ENCODE results near the gene PM20D2.
A peak's percentile ranks its signal among the peaks of the same experiment; 100 is the strongest.

Gene PM20D2

GRCh38 chr6:89117211-89118108, 28.4 kb upstream of the PM20D2 start, which contains the start of gene SRSF12:
Gene SRSF12, minus strand, starts transcription at chr6:89118071. Its CDS starts 184 bp downstream, at chr6:89117887.
- TF ChIP-seq CTCF (conservative IDR thresholded peaks at IDR 0.05; ENCODE audit: low read length) (no peak), EZH2phosphoT487 (IDR thresholded peaks at IDR 0.05; ENCODE audit: borderline replicate concordance) (no peak)
- Histone ChIP-seq H3K79me2 (ENCODE audit: insufficient read depth, low read length) (no peaks in the 10 kb centered on the region), H2AFZ (ENCODE audit: low read length) (peak within 1 kb of the TSS; percentile 51; the same call in 1 of the 2 replicates), H3K4me3 (ENCODE audit: low read length, poor library complexity, severe bottlenecking) (peak within 1 kb of the TSS; percentile 52), H3K4me1 (ENCODE audit: insufficient read depth, low read length, poor library complexity, severe bottlenecking) (no peaks in the 10 kb centered on the region), H3K36me3 (ENCODE audit: insufficient read depth, low read length) (no peaks in the 10 kb centered on the region), H3K4me2 (ENCODE audit: low read depth, low read length, poor library complexity, severe bottlenecking) (peak within 1 kb of the TSS; percentile 35), H3K9ac (ENCODE audit: low read depth, low read length, poor library complexity, severe bottlenecking) (no peak within 1 kb of the TSS), H3K9me3 (ENCODE audit: insufficient read depth, low read depth, low read length) (no peaks in the 10 kb centered on the region), H3K27me3 (ENCODE audit: insufficient read depth, low read length, poor library complexity, severe bottlenecking) (no peaks in the 10 kb centered on the region), H3F3A (ENCODE audit: low read depth) (no peaks in the 10 kb centered on the region), H3K9me2 (replicated peaks; ENCODE audit: low read depth, low read length) (no peaks in the 10 kb centered on the region), H4K20me1 (ENCODE audit: insufficient read depth, low read length, poor library complexity, severe bottlenecking) (no peaks in the 10 kb centered on the region)

GRCh38 chr6:89118931-89119330, 26.9 kb upstream of the PM20D2 start:
- no peaks in the 10 kb centered on the region for H3K79me2 ChIP-seq (ENCODE audit: insufficient read depth, low read length)
- H3K4me2 ChIP-seq (ENCODE audit: low read depth, low read length, poor library complexity, severe bottlenecking) = no peak overlapping the region
- no peaks in the 10 kb centered on the region for H3K27me3 ChIP-seq (ENCODE audit: insufficient read depth, low read length, poor library complexity, severe bottlenecking)
- H3K9me2 ChIP-seq (replicated peaks; ENCODE audit: low read depth, low read length) = no peaks in the 10 kb centered on the region
- H4K20me1 ChIP-seq (ENCODE audit: insufficient read depth, low read length, poor library complexity, severe bottlenecking) = no peaks in the 10 kb centered on the region
- no peaks in the 10 kb centered on the region for H3K36me3 ChIP-seq (ENCODE audit: insufficient read depth, low read length)
- no peak for TF ChIP-seq CTCF (conservative IDR thresholded peaks at IDR 0.05; ENCODE audit: low read length)
- TF ChIP-seq EZH2phosphoT487 (IDR thresholded peaks at IDR 0.05; ENCODE audit: borderline replicate concordance) = no peak
- H3K4me3 ChIP-seq (ENCODE audit: low read length, poor library complexity, severe bottlenecking) = no peak overlapping the region
- no peaks in the 10 kb centered on the region for H3K4me1 ChIP-seq (ENCODE audit: insufficient read depth, low read length, poor library complexity, severe bottlenecking)
- no peak overlapping the region for H3K9ac ChIP-seq (ENCODE audit: low read depth, low read length, poor library complexity, severe bottlenecking)
- no peaks in the 10 kb centered on the region for H3F3A ChIP-seq (ENCODE audit: low read depth)
- H3K9me3 ChIP-seq (ENCODE audit: insufficient read depth, low read depth, low read length) = no peaks in the 10 kb centered on the region
- no peak overlapping the region for H2AFZ ChIP-seq (ENCODE audit: low read length)

GRCh38 chr6:89120371-89120770, 25.5 kb upstream of the PM20D2 start:
- TF ChIP-seq CTCF (conservative IDR thresholded peaks at IDR 0.05; ENCODE audit: low read length) (no peak), EZH2phosphoT487 (IDR thresholded peaks at IDR 0.05; ENCODE audit: borderline replicate concordance) (no peak)
- no peaks in the 10 kb centered on the region for H3K4me1 ChIP-seq (ENCODE audit: insufficient read depth, low read length, poor library complexity, severe bottlenecking)
- H3F3A ChIP-seq (ENCODE audit: low read depth) = no peaks in the 10 kb centered on the region
- no peaks in the 10 kb centered on the region for H3K9me2 ChIP-seq (replicated peaks; ENCODE audit: low read depth, low read length)
- H3K4me3 ChIP-seq (ENCODE audit: low read length, poor library complexity, severe bottlenecking) = no peak overlapping the region
- no peak overlapping the region for H3K4me2 ChIP-seq (ENCODE audit: low read depth, low read length, poor library complexity, severe bottlenecking)
- no peaks in the 10 kb centered on the region for H4K20me1 ChIP-seq (ENCODE audit: insufficient read depth, low read length, poor library complexity, severe bottlenecking)
- H2AFZ ChIP-seq (ENCODE audit: low read length) = no peak overlapping the region
- no peaks in the 10 kb centered on the region for H3K36me3 ChIP-seq (ENCODE audit: insufficient read depth, low read length)
- no peaks in the 10 kb centered on the region for H3K27me3 ChIP-seq (ENCODE audit: insufficient read depth, low read length, poor library complexity, severe bottlenecking)
- no peaks in the 10 kb centered on the region for H3K79me2 ChIP-seq (ENCODE audit: insufficient read depth, low read length)
- H3K9me3 ChIP-seq (ENCODE audit: insufficient read depth, low read depth, low read length) = no peaks in the 10 kb centered on the region
- no peak overlapping the region for H3K9ac ChIP-seq (ENCODE audit: low read depth, low read length, poor library complexity, severe bottlenecking)
